MM.1S (cell line): Measurements from ENCODE around the gene KPNA1.

ENCODE experiments used
- DNase-seq: peaks from one replicate; pipeline ENCODE4 v3.0.0-alpha.2; 2015
- H2AFZ ChIP-seq: fragments of 300-600 bp; sonication (generic); 2 replicates; pipeline ENCODE4 v1.6.0; 2016; ENCODE audit warnings: antibody characterized with exemption, low read length
- H3F3A ChIP-seq: fragments of 300-600 bp; sonication (generic); 2 replicates; pipeline ENCODE4 v1.6.1; 2016; ENCODE audit warnings: mild to moderate bottlenecking, antibody characterized with exemption, low read length, moderate library complexity, mixed read lengths; ENCODE audit not compliant: insufficient read depth
- H3K27ac ChIP-seq: fragments of 300-600 bp; sonication (generic); 2 replicates; pipeline ENCODE4 v1.5.1; 2016; ENCODE audit warnings: mild to moderate bottlenecking, low read length
- H3K27me3 ChIP-seq: fragments of 300-600 bp; sonication (generic); replicated peaks from 2 replicates; pipeline ENCODE4 v1.6.0; 2016; ENCODE audit warnings: low read length; ENCODE audit not compliant: insufficient read depth
- H3K36me3 ChIP-seq: fragments of 300-600 bp; sonication (generic); replicated peaks from 2 replicates; pipeline ENCODE4 v1.6.1; 2016; ENCODE audit warnings: mild to moderate bottlenecking, low read length, mixed read lengths; ENCODE audit not compliant: insufficient read depth
- H3K4me1 ChIP-seq: fragments of 300-600 bp; sonication (generic); 2 replicates; pipeline ENCODE4 v1.6.1; 2016; ENCODE audit warnings: low read length, mixed read lengths
- H3K4me2 ChIP-seq: fragments of 300-600 bp; sonication (generic); 2 replicates; pipeline ENCODE4 v1.6.0; 2016; ENCODE audit warnings: low read depth, low read length
- H3K4me3 ChIP-seq: fragments of 300-600 bp; sonication (generic); 2 replicates; pipeline ENCODE4 v1.5.1; 2016; ENCODE audit warnings: low read length, mixed read lengths
- H3K79me2 ChIP-seq: fragments of 300-600 bp; sonication (generic); 2 replicates; pipeline ENCODE4 v1.6.1; 2016; ENCODE audit warnings: mixed run types, low read length, mixed read lengths
- H3K9ac ChIP-seq: fragments of 300-600 bp; sonication (generic); 2 replicates; pipeline ENCODE4 v1.6.1; 2016; ENCODE audit warnings: low read length, mixed read lengths
- H3K9me2 ChIP-seq: fragments of 300-600 bp; sonication (generic); replicated peaks from 2 replicates; pipeline ENCODE4 v1.6.1; 2016; ENCODE audit warnings: mild to moderate bottlenecking, low read length, mixed read lengths; ENCODE audit not compliant: insufficient read depth
- H3K9me3 ChIP-seq: fragments of 300-600 bp; sonication (generic); replicated peaks from 2 replicates; pipeline ENCODE4 v1.6.1; 2016; ENCODE audit warnings: mild to moderate bottlenecking, low read length, mixed read lengths; ENCODE audit not compliant: insufficient read depth
- H4K20me1 ChIP-seq: fragments of 300-600 bp; sonication (generic); 2 replicates; pipeline ENCODE4 v1.6.1; 2016; ENCODE audit warnings: mild to moderate bottlenecking, low read length, moderate library complexity, mixed read lengths; ENCODE audit not compliant: insufficient read depth
- EZH2 ChIP-seq: fragments of 300-600 bp; sonication (generic); optimal IDR thresholded peaks from 2 replicates; pipeline ENCODE3; 2017; ENCODE audit warnings: low read depth, mild to moderate bottlenecking, antibody characterized with exemption, low read length, mixed read lengths
- EZH2phosphoT487 ChIP-seq: fragments of 300-600 bp; sonication (generic); IDR thresholded peaks from 2 replicates; pipeline ENCODE4 v1.6.1; 2018; ENCODE audit warnings: antibody characterized with exemption, low read length
- TF ChIP-seq, protein P1 (sequence below): fragments of 300-600 bp; sonication (generic); IDR thresholded peaks from 2 replicates; pipeline ENCODE4 v1.5.1; 2016; ENCODE audit warnings: antibody characterized with exemption, low read length, mixed read lengths

Gene KPNA1

DNA sequence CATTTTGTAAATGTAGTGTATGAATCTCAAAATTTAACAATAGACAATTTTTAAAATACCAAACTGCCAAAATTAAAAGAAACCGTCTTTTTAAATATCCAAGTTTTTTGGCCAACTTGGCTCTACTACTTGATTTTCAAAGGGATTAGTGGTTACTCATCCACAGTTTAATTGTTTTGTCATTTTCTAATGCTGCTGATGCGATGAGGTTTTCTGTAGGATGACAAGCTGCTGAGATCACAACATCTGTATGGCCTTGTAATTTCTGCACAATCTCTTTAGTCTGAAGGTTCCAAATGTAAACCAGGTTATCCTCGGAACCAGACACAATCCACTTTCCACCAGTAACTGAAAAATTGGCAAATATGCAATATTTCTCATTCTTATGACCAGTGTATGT is 100.3 kb downstream of the KPNA1 start:
- no peak for DNase-seq
- Histone ChIP-seq H2AFZ (no peak overlapping the region), H3K4me3 (peak overlapping the region; percentile 76), H3K27ac (peak overlapping the region; percentile 97; the same call in 1 of the 2 replicates), H3K9me2 (no peaks in the 10 kb centered on the region), H3K36me3 (no peaks in the 10 kb centered on the region), H3K27me3 (no peaks in the 10 kb centered on the region), H3K9me3 (no peaks in the 10 kb centered on the region), H3K9ac (peak overlapping the region; percentile 88; the same call in 1 of the 2 replicates), H3K79me2 (peaks cover 36% of the 10 kb centered on the region), H3K4me2 (peak overlapping the region; percentile 85), H3K4me1 (peaks cover 7% of the 10 kb centered on the region), H4K20me1 (no peaks in the 10 kb centered on the region), H3F3A (peaks cover 24% of the 10 kb centered on the region)
- TF ChIP-seq, protein P1, sequence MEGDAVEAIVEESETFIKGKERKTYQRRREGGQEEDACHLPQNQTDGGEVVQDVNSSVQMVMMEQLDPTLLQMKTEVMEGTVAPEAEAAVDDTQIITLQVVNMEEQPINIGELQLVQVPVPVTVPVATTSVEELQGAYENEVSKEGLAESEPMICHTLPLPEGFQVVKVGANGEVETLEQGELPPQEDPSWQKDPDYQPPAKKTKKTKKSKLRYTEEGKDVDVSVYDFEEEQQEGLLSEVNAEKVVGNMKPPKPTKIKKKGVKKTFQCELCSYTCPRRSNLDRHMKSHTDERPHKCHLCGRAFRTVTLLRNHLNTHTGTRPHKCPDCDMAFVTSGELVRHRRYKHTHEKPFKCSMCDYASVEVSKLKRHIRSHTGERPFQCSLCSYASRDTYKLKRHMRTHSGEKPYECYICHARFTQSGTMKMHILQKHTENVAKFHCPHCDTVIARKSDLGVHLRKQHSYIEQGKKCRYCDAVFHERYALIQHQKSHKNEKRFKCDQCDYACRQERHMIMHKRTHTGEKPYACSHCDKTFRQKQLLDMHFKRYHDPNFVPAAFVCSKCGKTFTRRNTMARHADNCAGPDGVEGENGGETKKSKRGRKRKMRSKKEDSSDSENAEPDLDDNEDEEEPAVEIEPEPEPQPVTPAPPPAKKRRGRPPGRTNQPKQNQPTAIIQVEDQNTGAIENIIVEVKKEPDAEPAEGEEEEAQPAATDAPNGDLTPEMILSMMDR: no peak
- no peak for TF ChIP-seq EZH2phosphoT487
- no peak for TF ChIP-seq EZH2

DNA sequence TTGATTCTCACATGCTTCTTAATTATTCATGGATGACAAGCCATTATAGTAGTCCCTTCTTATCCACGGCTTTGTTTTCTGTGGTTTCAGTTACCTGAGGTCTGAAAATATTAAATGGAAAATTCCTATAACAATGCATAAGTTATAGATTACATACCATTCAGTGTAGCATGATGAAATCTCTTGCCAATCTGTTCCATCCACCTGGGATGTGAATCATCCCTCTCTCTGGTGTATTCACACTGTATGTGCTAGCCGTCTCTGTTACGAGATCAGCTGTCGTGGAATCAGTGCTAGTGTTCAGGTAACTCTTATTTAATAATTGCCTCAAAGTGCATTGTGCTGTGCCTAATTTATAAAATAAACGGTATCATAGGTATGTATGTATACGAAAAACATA is 104.1 kb downstream of the KPNA1 start:
- no peak overlapping the region for H3K4me3 ChIP-seq
- H3K27ac ChIP-seq: no peak overlapping the region
- H3K4me1 ChIP-seq: peaks cover 23% of the 10 kb centered on the region
- H3F3A ChIP-seq: peaks cover 21% of the 10 kb centered on the region
- TF ChIP-seq EZH2: no peak
- TF ChIP-seq, protein P1: no peak
- no peak overlapping the region for H3K9ac ChIP-seq
- no peaks in the 10 kb centered on the region for H3K9me3 ChIP-seq
- no peak for DNase-seq
- peaks cover 15% of the 10 kb centered on the region; the same call in 1 of the 2 replicates for H3K79me2 ChIP-seq
- no peaks in the 10 kb centered on the region for H3K27me3 ChIP-seq
- 0 out of 2 replicates have a peak, but pooled peaks cover 3% of the 10 kb centered on the region for H3K36me3 ChIP-seq
- no peak overlapping the region for H2AFZ ChIP-seq
- no peak overlapping the region for H3K4me2 ChIP-seq
- H3K9me2 ChIP-seq: no peaks in the 10 kb centered on the region
- no peaks in the 10 kb centered on the region for H4K20me1 ChIP-seq

DNA sequence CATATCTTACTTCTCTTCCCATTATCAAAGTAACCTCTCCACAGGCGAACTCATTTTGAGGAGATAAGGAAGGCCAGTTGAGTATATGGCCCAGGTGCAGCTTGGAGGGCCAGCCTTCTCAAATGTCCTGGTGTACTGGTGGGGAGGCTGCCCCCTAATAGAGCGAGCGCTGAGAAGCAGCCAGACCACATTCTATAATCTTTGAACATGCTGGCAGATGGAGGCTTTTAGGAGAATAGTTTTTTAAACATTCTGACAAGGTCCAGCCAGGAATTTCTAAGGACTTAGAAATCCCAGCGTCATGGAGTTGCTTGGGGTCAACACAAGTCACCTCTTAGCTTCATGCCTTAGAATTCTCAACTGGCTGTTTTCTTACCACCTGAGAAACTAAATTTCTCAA is 104.6 kb downstream of the KPNA1 start:
- TF ChIP-seq EZH2phosphoT487: no peak
- TF ChIP-seq, protein P1: no peak
- TF ChIP-seq EZH2: no peak
- no peaks in the 10 kb centered on the region for H3K9me3 ChIP-seq
- no peaks in the 10 kb centered on the region for H4K20me1 ChIP-seq
- H3K4me1 ChIP-seq: peaks cover 28% of the 10 kb centered on the region
- H2AFZ ChIP-seq: no peak overlapping the region
- no peaks in the 10 kb centered on the region for H3K27me3 ChIP-seq
- H3K9ac ChIP-seq: no peak overlapping the region
- H3K4me2 ChIP-seq: no peak overlapping the region
- no peaks in the 10 kb centered on the region for H3K9me2 ChIP-seq
- 0 out of 2 replicates have a peak, but pooled peaks cover 3% of the 10 kb centered on the region for H3K36me3 ChIP-seq
- H3K79me2 ChIP-seq: peaks cover 15% of the 10 kb centered on the region; the same call in 1 of the 2 replicates
- DNase-seq: no peak
- H3K4me3 ChIP-seq: no peak overlapping the region
- no peak overlapping the region for H3K27ac ChIP-seq
- H3F3A ChIP-seq: peaks cover 15% of the 10 kb centered on the region
